AG04450 (cell line): ENCODE measurements around the gene ASPDH. TPM values are rescaled to one million over a fixed set of nuclear protein-coding genes. Genes with fewer than 3 reads are reported as not detected.
"Not testable (repeated sequence)": the region's sequence is repeated elsewhere in the genome, so short reads cannot be mapped to it uniquely, and the experiment has no call there.

Experiments used
- CTCF ChIA-PET: fragments of 300-600, 350-600 bp; formaldehyde crosslinking; extraction: SDS; loops from one replicate; lab custom pipeline; 2022; ENCODE audit warnings: antibody characterized with exemption, inconsistent platforms; lab: Charles Lee
- POLR2A ChIA-PET: fragments of 350-600 bp; formaldehyde crosslinking; extraction: SDS; loops from one replicate; lab custom pipeline; 2021; ENCODE audit warnings: antibody characterized with exemption, inconsistent platforms; lab: Yijun Ruan, JAX
- DNase-seq: peaks from one replicate; pipeline ENCODE4 v3.0.0-alpha.2; 2011; ENCODE audit warnings: low read depth, low spot score
- H3K27ac ChIP-seq: one replicate; pipeline ENCODE4 v1.5.1; 2012; ENCODE audit warnings: low read depth, low read length, control low read depth
- H3K27me3 ChIP-seq: one replicate; pipeline ENCODE4 v1.6.0; 2012; ENCODE audit warnings: low read length; ENCODE audit not compliant: control insufficient read depth, insufficient read depth
- H3K4me3 ChIP-seq: 2 replicates; pipeline ENCODE4 v1.5.1; 2011; ENCODE audit warnings: mild to moderate bottlenecking, low read depth, low read length, control low read depth
- H3K9me3 ChIP-seq: 2 replicates; pipeline ENCODE4 v1.5.1; 2012; ENCODE audit warnings: low read length; ENCODE audit not compliant: control insufficient read depth, insufficient read depth
- polyA plus RNA-seq: library from polyadenylated mRNA; depleted of rRNA; stranded (reverse); fragments of >200 nt; gene quantifications from 2 replicates; pipeline ENCODE4 v1.2.3, GENCODE V29; 2011
- TF ChIP-seq, protein P1 (sequence below): IDR thresholded peaks from 2 replicates; pipeline ENCODE4 v1.5.1; 2011; ENCODE audit warnings: low read depth, low read length, control low read depth, inconsistent platforms

ASPDH gene
- polyA plus RNA-seq, 1 experiment, result not detected

DNA sequence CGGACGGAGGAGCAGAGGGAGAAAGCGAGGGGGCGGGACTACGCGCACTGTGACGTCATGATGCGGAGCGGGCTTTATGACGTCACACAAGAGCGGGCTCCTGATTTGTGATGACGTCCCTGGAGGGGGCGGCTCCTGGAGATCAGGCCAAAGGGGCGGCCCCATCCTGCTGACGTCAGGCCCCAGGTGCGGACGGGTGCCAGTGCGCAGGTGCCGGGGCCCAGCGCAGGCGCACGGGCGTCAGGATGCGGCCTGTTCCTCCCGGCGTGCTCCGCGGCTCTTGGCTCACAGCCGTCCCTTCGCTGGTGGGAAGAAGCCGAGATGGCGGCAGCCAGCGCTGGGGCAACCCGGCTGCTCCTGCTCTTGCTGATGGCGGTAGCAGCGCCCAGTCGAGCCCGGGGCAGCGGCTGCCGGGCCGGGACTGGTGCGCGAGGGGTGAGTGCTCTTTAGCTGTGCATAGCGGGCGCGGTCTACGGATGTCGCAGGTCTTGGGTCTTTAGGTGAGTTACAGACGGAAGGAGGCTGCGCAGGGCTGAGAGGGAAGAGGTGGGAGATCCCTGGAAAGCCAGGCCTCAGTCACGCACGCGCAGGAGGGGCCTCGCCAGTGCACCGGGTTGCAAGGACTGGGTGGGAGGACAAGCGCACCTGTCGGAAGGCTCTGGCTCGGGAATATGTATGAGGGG is 37.3 kb downstream of the ASPDH start, which contains the start of the genes EMC10 and GARIN5A:
EMC10 (plus strand) TSS at position 284 of the 683 bp plus-strand sequence; CDS start at position 322, 38 bp downstream.
GARIN5A (minus strand) TSS at position 625 of the 683 bp plus-strand sequence; CDS start at position 165, 460 bp downstream.
- ChIA-PET CTCF (no interaction called here), POLR2A (interaction anchor here (1.3 kb wide), 1 partner anchor 35 kb away, joined by 3 read pairs; the partner anchor contains the start of gene JOSD2)
- Histone ChIP-seq H3K27me3 (no peaks in the 10 kb centered on the region), H3K4me3 (peak within 1 kb of the TSS; percentile 90), H3K9me3 (peaks cover 13% of the 10 kb centered on the region), H3K27ac (peak within 1 kb of the TSS; percentile 68)
- TF ChIP-seq, protein P1, sequence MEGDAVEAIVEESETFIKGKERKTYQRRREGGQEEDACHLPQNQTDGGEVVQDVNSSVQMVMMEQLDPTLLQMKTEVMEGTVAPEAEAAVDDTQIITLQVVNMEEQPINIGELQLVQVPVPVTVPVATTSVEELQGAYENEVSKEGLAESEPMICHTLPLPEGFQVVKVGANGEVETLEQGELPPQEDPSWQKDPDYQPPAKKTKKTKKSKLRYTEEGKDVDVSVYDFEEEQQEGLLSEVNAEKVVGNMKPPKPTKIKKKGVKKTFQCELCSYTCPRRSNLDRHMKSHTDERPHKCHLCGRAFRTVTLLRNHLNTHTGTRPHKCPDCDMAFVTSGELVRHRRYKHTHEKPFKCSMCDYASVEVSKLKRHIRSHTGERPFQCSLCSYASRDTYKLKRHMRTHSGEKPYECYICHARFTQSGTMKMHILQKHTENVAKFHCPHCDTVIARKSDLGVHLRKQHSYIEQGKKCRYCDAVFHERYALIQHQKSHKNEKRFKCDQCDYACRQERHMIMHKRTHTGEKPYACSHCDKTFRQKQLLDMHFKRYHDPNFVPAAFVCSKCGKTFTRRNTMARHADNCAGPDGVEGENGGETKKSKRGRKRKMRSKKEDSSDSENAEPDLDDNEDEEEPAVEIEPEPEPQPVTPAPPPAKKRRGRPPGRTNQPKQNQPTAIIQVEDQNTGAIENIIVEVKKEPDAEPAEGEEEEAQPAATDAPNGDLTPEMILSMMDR, result no peak
- DNase-seq, result peak; percentile 86

DNA sequence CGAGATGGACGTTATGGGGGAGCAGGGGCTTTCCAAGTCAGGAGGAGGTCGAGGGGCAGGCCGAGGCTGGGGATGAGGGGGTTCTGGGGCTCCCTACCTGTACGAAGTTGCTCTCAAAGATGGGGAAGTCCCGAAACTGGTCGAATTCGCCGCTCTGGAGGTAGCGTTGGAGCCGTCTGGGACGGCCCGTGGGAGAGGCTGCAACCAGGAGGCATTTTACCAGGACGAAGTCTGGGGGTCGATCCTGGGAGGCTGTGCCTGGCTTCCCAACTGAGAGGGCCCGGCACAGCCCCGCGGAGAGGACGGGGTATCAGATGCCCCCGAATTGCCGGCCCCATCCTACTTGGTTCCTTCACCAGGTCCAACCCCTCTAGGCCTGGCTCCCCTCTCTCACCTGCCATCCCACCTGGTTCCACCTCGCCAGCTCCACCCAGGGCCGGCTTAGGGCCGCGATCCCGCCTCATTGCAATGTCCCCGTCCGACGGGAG is 37.9 kb downstream of the ASPDH start:
- CTCF ChIA-PET, result no interaction called here
- no peak for DNase-seq
- Histone ChIP-seq H3K27me3 (no peaks in the 10 kb centered on the region), H3K4me3 (no peak overlapping the region; the same call in 1 of the 2 replicates), H3K27ac (no peak overlapping the region), H3K9me3 (peaks cover 13% of the 10 kb centered on the region)
- TF ChIP-seq, protein P1, result no peak
- POLR2A ChIA-PET, result interaction anchor here (1.3 kb wide), 1 partner anchor 35 kb away, joined by 3 read pairs; the partner anchor contains the start of gene JOSD2

DNA sequence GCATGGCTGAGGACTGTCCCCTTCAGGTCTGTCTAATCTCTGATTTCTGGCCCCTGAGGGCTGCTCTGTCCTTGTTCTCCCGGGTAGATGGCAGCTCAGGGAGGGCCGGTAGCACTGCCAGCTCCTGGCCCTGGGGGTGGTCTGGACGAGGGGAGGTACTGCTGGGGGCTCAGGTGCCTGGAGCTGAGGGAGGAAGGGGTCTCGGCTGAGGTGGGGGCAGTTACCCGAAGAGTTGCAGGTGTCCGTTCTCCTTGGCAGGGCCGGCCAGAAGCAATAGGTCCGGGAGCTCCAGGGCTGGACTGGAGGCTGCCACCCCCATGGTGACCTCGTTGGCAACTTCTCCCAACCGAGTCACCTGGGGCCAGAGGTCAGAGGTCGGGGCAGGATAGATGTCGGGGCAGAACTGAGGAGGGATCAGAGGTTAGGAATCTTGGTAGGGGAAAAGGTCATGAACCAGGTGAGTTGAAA is 38.6 kb downstream of the ASPDH start:
- TF ChIP-seq, protein P1, result no peak
- ChIA-PET POLR2A (no interaction called here), CTCF (interaction anchor here (0.8 to 1.5 kb wide), 3 partner anchors 15 to 309 kb away, joined by 3 to 4 read pairs (median 4); no protein-coding TSS in a partner anchor)
- Histone ChIP-seq H3K9me3 (peaks cover 13% of the 10 kb centered on the region), H3K27ac (no peak overlapping the region), H3K4me3 (no peak overlapping the region), H3K27me3 (no peaks in the 10 kb centered on the region)
- no peak for DNase-seq

DNA sequence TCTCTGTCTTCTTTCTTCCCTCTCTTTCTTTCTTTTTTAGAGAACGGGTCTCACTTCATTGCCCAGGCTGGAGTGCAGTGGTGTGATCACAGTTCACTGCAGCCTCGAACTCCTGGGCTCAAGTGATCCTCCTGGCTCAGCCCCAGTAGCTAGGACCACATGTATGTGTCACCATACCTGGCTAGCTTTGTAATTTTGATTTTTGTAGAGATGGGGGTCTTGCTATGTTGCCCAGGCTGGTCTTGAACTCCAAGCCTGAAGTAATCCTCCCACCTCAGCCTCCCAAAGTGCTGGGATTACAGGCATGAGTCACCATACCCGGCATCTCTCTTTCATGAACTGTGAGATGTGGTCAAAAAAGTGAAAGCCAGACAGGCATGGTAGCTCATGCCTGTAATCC is 40.4 kb downstream of the ASPDH start:
- POLR2A ChIA-PET, H3K27me3 ChIP-seq, DNase-seq, H3K4me3 ChIP-seq, H3K27ac ChIP-seq: not testable (repeated sequence)
- peaks cover 11% of the 10 kb centered on the region for H3K9me3 ChIP-seq
- CTCF ChIA-PET, result interaction anchor here (1.2 kb wide), 1 partner anchor 116 kb away, joined by 3 read pairs; no protein-coding TSS in a partner anchor

DNA sequence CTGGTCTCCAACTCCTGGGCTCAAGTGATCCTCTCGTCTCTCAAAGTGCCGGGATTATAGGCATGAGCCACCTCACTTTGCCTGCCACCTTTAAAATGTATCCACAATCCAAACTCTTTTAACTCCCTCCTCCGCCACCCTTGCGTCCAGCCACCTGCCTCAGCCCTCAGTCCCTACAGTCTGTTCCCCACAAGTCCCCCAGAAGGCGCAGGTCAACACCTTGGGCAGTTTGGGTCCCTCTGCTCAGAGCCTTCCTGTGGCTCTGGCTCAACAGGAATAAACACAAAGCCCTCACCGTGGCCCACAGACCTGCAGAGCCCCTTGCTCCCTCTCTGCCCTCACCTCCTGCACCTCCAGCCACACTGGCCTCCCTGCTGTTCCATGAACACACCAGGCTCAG is 44.9 kb downstream of the ASPDH start:
- TF ChIP-seq, protein P1, result no peak
- CTCF ChIA-PET, result interaction anchor here (0.5 kb wide), 1 partner anchor 8 kb away, joined by 3 read pairs; no protein-coding TSS in a partner anchor
- POLR2A ChIA-PET, result no interaction called here

More for the DNA sequence above, 44.9 kb downstream of the ASPDH start:
- no peak for DNase-seq
- Histone ChIP-seq H3K27ac (no peak overlapping the region), H3K4me3 (no peak overlapping the region), H3K27me3 (peaks cover 2% of the 10 kb centered on the region), H3K9me3 (no peaks in the 10 kb centered on the region; the same call in 1 of the 2 replicates)
